Chondrocyte (in vitro differentiated cells): ENCODE results near the gene ODF2. TPM values are rescaled to one million over a fixed set of nuclear protein-coding genes. Genes with fewer than 3 reads are reported as not detected.
"Not testable (repeated sequence)": the region's sequence is repeated elsewhere in the genome, so short reads cannot be mapped to it uniquely, and the experiment has no call there.

ENCODE experiments used
- DNase-seq: peaks from one replicate; pipeline ENCODE4 v3.0.0; 2021; ENCODE audit warnings: mixed read lengths, low spot score
- H3K27ac Mint-ChIP-seq: one replicate; pipeline ENCODE4 v1.8.0; 2021; ENCODE audit warnings: mild to moderate bottlenecking, moderate library complexity, mixed read lengths; ENCODE audit not compliant: unreplicated experiment
- H3K27me3 Mint-ChIP-seq: 2 replicates; pipeline ENCODE4 v1.8.0; 2021; ENCODE audit warnings: low read depth, mixed read lengths
- H3K36me3 Mint-ChIP-seq: 2 replicates; pipeline ENCODE4 v1.8.0; 2021; ENCODE audit warnings: low read depth, mixed read lengths
- H3K4me1 Mint-ChIP-seq: 2 replicates; pipeline ENCODE4 v1.8.0; 2021; ENCODE audit warnings: low read depth, mild to moderate bottlenecking, mixed read lengths
- H3K4me3 Mint-ChIP-seq: one replicate; pipeline ENCODE4 v1.8.0; 2021; ENCODE audit warnings: mild to moderate bottlenecking, moderate library complexity, mixed read lengths; ENCODE audit not compliant: unreplicated experiment
- H3K9me3 Mint-ChIP-seq: 2 replicates; pipeline ENCODE4 v1.8.0; 2021; ENCODE audit warnings: low read depth, mixed read lengths
- total RNA-seq: library from RNA; stranded (reverse); gene quantifications from 3 replicates; pipeline ENCODE4 v1.2.1, GENCODE V29; 2021
- TF ChIP-seq, protein P1 (sequence below): fragments of 200-600 bp; sonication (generic); IDR thresholded peaks from 2 replicates; pipeline ENCODE4 v1.5.0; 2021; ENCODE audit warnings: antibody characterized with exemption, mild to moderate bottlenecking, moderate library complexity

ODF2 gene
- total RNA-seq, 1 donor from 2014 or later, result 25.6 TPM

DNA sequence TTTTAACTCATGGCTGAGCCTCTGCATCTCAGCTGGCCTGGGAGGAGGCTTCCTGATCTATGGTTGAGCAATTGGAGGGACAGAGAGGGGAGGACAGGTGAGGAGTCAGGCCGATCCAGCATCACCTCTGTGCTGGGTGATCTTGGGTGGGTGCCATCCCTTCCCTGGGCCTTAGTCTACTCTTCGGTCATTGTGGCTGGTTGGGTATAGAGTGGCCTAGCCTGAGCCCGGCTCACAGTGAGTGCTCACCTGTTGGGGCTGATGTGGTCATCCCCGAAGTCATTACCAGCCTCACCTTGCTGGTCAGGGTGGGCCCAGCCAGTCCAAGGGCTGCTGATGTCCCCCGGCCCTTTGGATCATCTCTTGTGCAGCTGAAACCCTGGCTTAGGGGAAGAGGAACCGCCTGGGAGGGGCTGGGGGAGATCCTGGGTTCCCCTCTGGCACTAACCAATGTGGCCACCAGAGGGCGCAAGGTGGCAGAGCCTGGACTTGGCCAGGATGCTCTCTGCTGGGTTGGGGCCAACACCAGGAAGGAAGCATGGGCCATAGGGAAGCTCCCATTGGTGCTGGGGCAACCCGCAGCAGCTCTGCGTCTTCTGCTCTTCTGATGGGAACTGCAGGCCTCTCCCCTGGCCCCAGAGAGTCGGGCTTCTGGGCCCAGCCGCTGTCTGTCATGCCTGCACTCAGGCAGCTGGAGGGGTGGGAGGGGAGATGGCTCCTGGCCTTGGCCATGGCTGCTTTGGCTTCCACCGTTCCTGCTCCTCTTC lies 17.3 kb upstream of the ODF2 start:
- no peaks in the 10 kb centered on the region for H3K9me3 Mint-ChIP-seq
- H3K4me1 Mint-ChIP-seq, result peaks cover 2% of the 10 kb centered on the region
- H3K4me3 Mint-ChIP-seq, result no peak overlapping the region
- TF ChIP-seq, protein P1, sequence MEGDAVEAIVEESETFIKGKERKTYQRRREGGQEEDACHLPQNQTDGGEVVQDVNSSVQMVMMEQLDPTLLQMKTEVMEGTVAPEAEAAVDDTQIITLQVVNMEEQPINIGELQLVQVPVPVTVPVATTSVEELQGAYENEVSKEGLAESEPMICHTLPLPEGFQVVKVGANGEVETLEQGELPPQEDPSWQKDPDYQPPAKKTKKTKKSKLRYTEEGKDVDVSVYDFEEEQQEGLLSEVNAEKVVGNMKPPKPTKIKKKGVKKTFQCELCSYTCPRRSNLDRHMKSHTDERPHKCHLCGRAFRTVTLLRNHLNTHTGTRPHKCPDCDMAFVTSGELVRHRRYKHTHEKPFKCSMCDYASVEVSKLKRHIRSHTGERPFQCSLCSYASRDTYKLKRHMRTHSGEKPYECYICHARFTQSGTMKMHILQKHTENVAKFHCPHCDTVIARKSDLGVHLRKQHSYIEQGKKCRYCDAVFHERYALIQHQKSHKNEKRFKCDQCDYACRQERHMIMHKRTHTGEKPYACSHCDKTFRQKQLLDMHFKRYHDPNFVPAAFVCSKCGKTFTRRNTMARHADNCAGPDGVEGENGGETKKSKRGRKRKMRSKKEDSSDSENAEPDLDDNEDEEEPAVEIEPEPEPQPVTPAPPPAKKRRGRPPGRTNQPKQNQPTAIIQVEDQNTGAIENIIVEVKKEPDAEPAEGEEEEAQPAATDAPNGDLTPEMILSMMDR, result peak; percentile 94
- no peaks in the 10 kb centered on the region for H3K27me3 Mint-ChIP-seq
- H3K36me3 Mint-ChIP-seq, result peaks cover 5% of the 10 kb centered on the region
- no peak overlapping the region for H3K27ac Mint-ChIP-seq
- DNase-seq, result no peak

DNA sequence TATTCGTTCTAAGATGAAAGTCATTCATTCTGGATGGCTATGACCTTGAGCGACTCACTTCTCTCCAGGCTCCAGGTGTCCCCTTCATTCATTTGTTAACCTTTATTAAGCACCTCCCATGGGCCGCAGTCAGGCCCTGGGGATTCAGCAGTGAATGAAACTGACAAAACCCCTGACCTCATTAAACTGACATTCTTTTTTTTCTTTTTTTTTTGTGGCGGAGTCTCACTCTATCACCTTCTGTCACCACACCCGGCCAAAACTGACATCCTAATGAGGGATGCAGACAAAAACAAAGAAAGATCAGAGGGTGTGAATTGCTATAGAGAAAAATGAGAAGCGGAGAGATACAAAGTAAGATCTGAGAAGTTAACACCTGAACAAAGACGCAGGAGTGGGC lies 16.5 kb upstream of the ODF2 start:
- Mint-ChIP-seq H3K27ac (no peak overlapping the region), H3K9me3 (no peaks in the 10 kb centered on the region), H3K4me1 (peaks cover 2% of the 10 kb centered on the region), H3K36me3 (peaks cover 5% of the 10 kb centered on the region), H3K4me3 (no peak overlapping the region), H3K27me3 (no peaks in the 10 kb centered on the region)
- TF ChIP-seq, protein P1, result no peak
- DNase-seq, result no peak

DNA sequence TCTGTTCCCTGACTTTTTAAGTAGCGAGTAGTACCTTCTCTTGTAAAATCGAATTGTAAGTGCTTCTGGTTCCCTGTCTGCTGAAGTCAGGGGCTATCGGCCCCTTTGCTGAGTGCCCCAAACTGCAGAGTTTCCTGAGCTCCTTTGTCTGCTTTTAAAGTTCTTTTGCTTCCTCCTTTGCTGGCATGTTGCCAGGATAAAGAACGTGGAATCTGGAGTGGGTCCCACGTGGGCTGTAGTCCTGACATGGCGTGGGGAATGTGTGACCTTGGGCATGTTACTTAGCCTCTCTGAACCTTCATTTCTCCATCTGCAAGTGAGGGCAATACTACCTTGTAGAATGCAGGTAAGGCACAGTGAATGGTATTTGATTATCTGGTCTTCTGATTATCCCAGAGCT lies 13.7 kb upstream of the ODF2 start:
- H3K9me3 Mint-ChIP-seq, result no peaks in the 10 kb centered on the region
- no peak overlapping the region for H3K27ac Mint-ChIP-seq
- H3K27me3 Mint-ChIP-seq, result no peaks in the 10 kb centered on the region
- DNase-seq, result no peak
- peaks cover 1% of the 10 kb centered on the region for H3K36me3 Mint-ChIP-seq
- peaks cover 2% of the 10 kb centered on the region for H3K4me1 Mint-ChIP-seq
- no peak overlapping the region for H3K4me3 Mint-ChIP-seq
- TF ChIP-seq, protein P1, result no peak

DNA sequence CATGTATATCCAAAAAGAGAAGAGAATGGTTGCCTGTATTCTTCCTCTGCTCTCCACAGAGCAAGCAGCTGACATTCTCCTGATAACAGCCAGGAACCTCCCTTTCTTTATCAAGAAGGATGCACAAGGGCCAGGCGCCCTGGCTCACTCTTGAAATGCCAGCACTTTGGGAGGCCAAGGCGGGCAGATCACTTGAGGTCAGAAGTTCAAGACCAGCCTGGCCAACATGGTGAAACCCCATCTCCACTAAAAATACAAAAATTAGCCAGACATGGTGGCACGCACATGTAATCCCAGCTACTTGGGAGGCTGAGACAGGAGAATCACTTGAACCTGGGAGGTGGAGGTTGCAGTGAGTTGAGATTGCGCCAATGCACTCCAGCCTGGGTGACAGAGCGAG lies 9.3 kb upstream of the ODF2 start:
- not testable (repeated sequence) for H3K36me3 Mint-ChIP-seq, DNase-seq, H3K27ac Mint-ChIP-seq, H3K9me3 Mint-ChIP-seq, H3K4me1 Mint-ChIP-seq, H3K27me3 Mint-ChIP-seq, H3K4me3 Mint-ChIP-seq

DNA sequence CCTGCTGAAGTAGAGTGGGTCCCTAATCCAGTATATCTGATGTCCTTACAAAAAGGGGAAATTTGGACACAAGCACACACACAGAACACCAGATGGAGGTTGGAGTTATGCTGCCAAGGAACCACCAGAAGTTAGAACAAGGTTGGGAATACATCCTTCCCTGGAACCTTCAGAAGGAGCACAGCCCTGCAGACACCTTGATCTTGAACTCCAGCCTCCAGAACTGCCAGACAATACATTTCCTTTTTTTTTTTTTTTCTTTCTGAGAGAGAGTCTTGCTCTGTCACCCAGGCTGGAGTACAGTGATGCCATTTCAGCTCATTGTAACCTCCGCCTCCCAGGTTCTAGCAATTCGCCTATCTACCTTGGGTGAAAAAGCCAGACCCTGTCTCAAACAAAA lies 7.1 kb upstream of the ODF2 start:
- H3K4me1 Mint-ChIP-seq, result no peaks in the 10 kb centered on the region
- TF ChIP-seq, protein P1, result no peak
- no peak for DNase-seq
- H3K9me3 Mint-ChIP-seq, result no peaks in the 10 kb centered on the region
- no peak overlapping the region for H3K27ac Mint-ChIP-seq
- H3K27me3 Mint-ChIP-seq, result no peaks in the 10 kb centered on the region
- H3K36me3 Mint-ChIP-seq, result no peaks in the 10 kb centered on the region
- H3K4me3 Mint-ChIP-seq, result no peak overlapping the region

DNA sequence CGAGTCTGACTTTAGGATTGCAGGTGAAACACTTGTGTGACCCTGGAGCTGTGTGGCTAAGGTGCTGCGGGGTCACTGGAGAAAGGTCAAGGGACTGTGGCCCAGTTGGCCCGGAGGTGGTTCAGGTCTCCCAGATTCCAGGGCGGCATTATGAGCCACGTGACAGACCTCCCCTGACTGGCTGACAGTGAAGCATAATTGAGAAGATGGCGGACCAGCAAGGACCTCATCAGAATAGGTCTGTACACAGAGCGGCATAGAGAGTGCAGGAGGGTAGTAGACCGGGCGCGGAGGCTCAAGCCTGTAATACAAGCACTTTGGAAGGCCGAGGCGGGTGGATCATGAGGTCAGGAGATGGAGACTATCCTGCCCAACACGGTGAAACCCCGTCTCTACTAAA lies 815 bp upstream of the ODF2 start:
- Mint-ChIP-seq H3K36me3 (no peaks in the 10 kb centered on the region), H3K4me3 (peak overlapping the region; percentile 91), H3K9me3 (no peaks in the 10 kb centered on the region), H3K27ac (peak overlapping the region; percentile 27), H3K4me1 (peaks cover 18% of the 10 kb centered on the region), H3K27me3 (no peaks in the 10 kb centered on the region)
- TF ChIP-seq, protein P1, result no peak
- DNase-seq, result no peak
